ENCODE results near the gene ZSCAN30. TPM values are rescaled to one million over a fixed set of nuclear protein-coding genes. Genes with fewer than 3 reads are reported as not detected.

The ZSCAN30 gene
- total and polyA plus RNA-seq, 10 of the 15 experiments (the other 5 are each of a cell fraction or from before 2014, with no cell fraction given), result 2.7 to 15.7 (median 11.2) TPM

- Histone ChIP-seq H3K27ac (ENCODE audit: control insufficient read depth, insufficient read depth) (no peak overlapping the region), H3K27me3 (replicated peaks in 1 of 2; ENCODE audit: control insufficient read depth in 2 of 2, insufficient read depth in 2 of 2, low read length in 1 of 2) (no peaks in the 10 kb centered on the region), H2AFZ (ENCODE audit: control insufficient read depth, low read depth, low read length) (no peak overlapping the region), H4K20me1 (ENCODE audit: control insufficient read depth, insufficient read depth) (no peaks in the 10 kb centered on the region), H3K4me2 (ENCODE audit: control insufficient read depth, insufficient read depth) (no peak overlapping the region), H3K79me2 (ENCODE audit: control insufficient read depth, insufficient read depth, low read length) (peaks cover 2% of the 10 kb centered on the region), H3K9ac (ENCODE audit: control insufficient read depth, insufficient read depth, low read length) (no peak overlapping the region), H3K9me3 (replicated peaks; ENCODE audit: control insufficient read depth, insufficient read depth, low read length) (peaks cover 3% of the 10 kb centered on the region), H3K4me1 (ENCODE audit: control insufficient read depth, insufficient read depth, low read length) (no peaks in the 10 kb centered on the region), H3K4me3 (no peak overlapping the region), H3K36me3 (ENCODE audit: control insufficient read depth in 2 of 2, insufficient read depth in 2 of 2, low read length in 1 of 2) (peaks cover 11 to 32% of the 10 kb centered on the region in 2 experiments)
- no TSS peak for BruUV-seq (replicated peaks)
- in situ Hi-C loops (cut with MboI), result no loop called here
- SMC1A ChIA-PET (ENCODE audit: uncharacterized antibody, unreplicated experiment), result no interaction called here
- ATAC-seq, result no peak
- TF ChIP-seq ZNF384 (IDR thresholded peaks at IDR 0.05; ENCODE audit: borderline replicate concordance, low read depth, low read length) (no peak), NRF1 (conservative IDR thresholded peaks at IDR 0.05; ENCODE audit: low read depth, low read length) (no peak), SKIL (IDR thresholded peaks at IDR 0.05; ENCODE audit: low read depth, poor library complexity, severe bottlenecking) (no peak), JUNB (IDR thresholded peaks at IDR 0.05) (no peak), POU2F2 (IDR thresholded peaks at IDR 0.05; ENCODE audit: borderline replicate concordance, low read depth, low read length) (no peak), ZSCAN29 (IDR thresholded peaks at IDR 0.05) (no peak), IKZF1 (conservative IDR thresholded peaks at IDR 0.05) (no peak), ATF7 (IDR thresholded peaks at IDR 0.05; ENCODE audit: low read depth) (no peak), MEF2A (IDR thresholded peaks at IDR 0.05; ENCODE audit: insufficient read depth, low read depth, low read length) (no peak), PKNOX1 (IDR thresholded peaks at IDR 0.05) (no peak), NFIC (IDR thresholded peaks at IDR 0.05; ENCODE audit: low read depth, low read length) (no peak)
- RAD21 ChIA-PET (ENCODE audit: unreplicated experiment), result no interaction called here
- CTCF ChIA-PET, result no interaction called here
- WGBS (ENCODE audit: insufficient coverage, insufficient replicate concordance, low lambda C conversion rate, missing lambda C conversion rate), result 99% methylated on average over 4 of the region's 4 CpGs
- POLR2A ChIA-PET, result no interaction called here
- FAIRE-seq, result no peak
- DNase-seq (ENCODE audit: low read depth, low spot score), result no peak
- intact Hi-C loops (cut with micrococcal nuclease; ENCODE audit: unreplicated experiment), result no loop called here
Observed at GRCh38 chr18:35335866-35336265, 45.8 kb upstream of the ZSCAN30 start.

Data from GM12878 (cell line).